GM23338 (cell line): ENCODE results near the gene NINL. TPM values are rescaled to one million over a fixed set of nuclear protein-coding genes. Genes with fewer than 3 reads are reported as not detected.

Experiments used
- ATAC-seq: fragments of 200-7000 bp; cut with Tn5 transposase; 3 replicates; pipeline ENCODE4 v1.9.1; 2020
- DNase-seq: peaks from one replicate; pipeline ENCODE4 v3.0.0-alpha.2; 2015; ENCODE audit warnings: low spot score
- H2AFZ ChIP-seq: fragments of 200-600 bp; sonication (generic); 2 replicates; pipeline ENCODE4 v1.8.0; 2016; ENCODE audit warnings: antibody characterized with exemption, mild to moderate bottlenecking, moderate library complexity
- H3F3A ChIP-seq: fragments of 200-600 bp; sonication (generic); replicated peaks from 2 replicates; pipeline ENCODE4 v1.8.0; 2017; ENCODE audit warnings: antibody characterized with exemption, mixed run types, low read depth
- H3K27ac ChIP-seq: fragments of 200-600 bp; sonication (generic); 2 replicates; pipeline ENCODE4 v1.6.1; 2016; ENCODE audit warnings: low read depth
- H3K27me3 ChIP-seq: fragments of 200-600 bp; sonication (generic); 2 replicates; pipeline ENCODE4 v1.8.0; 2016; ENCODE audit warnings: mild to moderate bottlenecking, mixed run types, moderate library complexity; ENCODE audit not compliant: insufficient read depth
- H3K36me3 ChIP-seq: fragments of 200-600 bp; sonication (generic); 2 replicates; pipeline ENCODE4 v1.8.0; 2016; ENCODE audit warnings: mild to moderate bottlenecking; ENCODE audit not compliant: insufficient read depth
- H3K4me1 ChIP-seq: fragments of 200-600 bp; sonication (generic); 2 replicates; pipeline ENCODE4 v1.8.0; 2016; ENCODE audit warnings: mild to moderate bottlenecking, moderate library complexity; ENCODE audit not compliant: insufficient read depth
- H3K4me2 ChIP-seq: fragments of 200-600 bp; sonication (generic); 2 replicates; pipeline ENCODE4 v1.7.1; 2017; ENCODE audit warnings: mixed run types
- H3K4me3 ChIP-seq: fragments of 200-600 bp; sonication (generic); 2 replicates; pipeline ENCODE4 v1.6.1; 2016; ENCODE audit warnings: mixed run types
- H3K79me2 ChIP-seq: fragments of 200-600 bp; sonication (generic); replicated peaks from 2 replicates; pipeline ENCODE4 v1.8.0; 2017; ENCODE audit warnings: mild to moderate bottlenecking; ENCODE audit not compliant: insufficient read depth
- H3K9me2 ChIP-seq: fragments of 200-600 bp; sonication (generic); 2 replicates; pipeline ENCODE4 v1.8.0; 2017; ENCODE audit not compliant: insufficient read depth
- H4K20me1 ChIP-seq: fragments of 200-600 bp; sonication (generic); replicated peaks from 2 replicates; pipeline ENCODE4 v1.8.0; 2017; ENCODE audit warnings: mild to moderate bottlenecking; ENCODE audit not compliant: insufficient read depth
- H3K27ac Mint-ChIP-seq: 2 replicates; pipeline ENCODE4 v1.8.0; 2020; ENCODE audit warnings: inconsistent platforms, mild to moderate bottlenecking, moderate library complexity, mixed read lengths
- H3K27me3 Mint-ChIP-seq: 3 replicates; pipeline ENCODE4 v1.8.0; 2022; ENCODE audit warnings: low read depth, mild to moderate bottlenecking, moderate library complexity, mixed read lengths, inconsistent platforms; ENCODE audit not compliant: insufficient read depth, poor library complexity
- H3K36me3 Mint-ChIP-seq: 3 replicates; pipeline ENCODE4 v1.8.0; 2021; ENCODE audit warnings: low read depth, mild to moderate bottlenecking, inconsistent platforms, moderate library complexity, mixed read lengths
- H3K4me1 Mint-ChIP-seq: 3 replicates; pipeline ENCODE4 v1.8.0; 2020; ENCODE audit warnings: mild to moderate bottlenecking, inconsistent platforms, mixed read lengths
- H3K4me3 Mint-ChIP-seq: 3 replicates; pipeline ENCODE4 v1.8.0; 2021; ENCODE audit warnings: moderate library complexity, mild to moderate bottlenecking, inconsistent platforms, mixed read lengths
- H3K9me3 Mint-ChIP-seq: 3 replicates; pipeline ENCODE4 v1.8.0; 2020; ENCODE audit warnings: moderate library complexity, mild to moderate bottlenecking, inconsistent platforms, mixed read lengths
- CREB1 ChIP-seq: fragments of 250-450 bp; sonication (Bioruptor Pico); IDR thresholded peaks from 2 replicates; pipeline ENCODE4 v1.5.0; 2020; ENCODE audit warnings: low read depth, mild to moderate bottlenecking, moderate library complexity
- EZH2 ChIP-seq: fragments of 200-600 bp; sonication (generic); IDR thresholded peaks from one replicate; pipeline ENCODE4 v1.8.0; 2017; ENCODE audit warnings: antibody characterized with exemption, mild to moderate bottlenecking, low read depth; ENCODE audit not compliant: unreplicated experiment
- EZH2phosphoT487 ChIP-seq: fragments of 200-600 bp; sonication (generic); IDR thresholded peaks from one replicate; pipeline ENCODE4 v1.8.1; 2018; ENCODE audit warnings: antibody characterized with exemption; ENCODE audit not compliant: unreplicated experiment
- JUNB ChIP-seq: IDR thresholded peaks from one replicate; pipeline ENCODE4 v1.6.1; 2016; ENCODE audit warnings: antibody characterized with exemption; ENCODE audit not compliant: unreplicated experiment
- NANOG ChIP-seq: IDR thresholded peaks from 2 replicates; pipeline ENCODE4 v1.6.1; 2016; ENCODE audit warnings: antibody characterized with exemption, borderline replicate concordance
- POLR2AphosphoS5 ChIP-seq: IDR thresholded peaks from 2 replicates; pipeline ENCODE4 v1.6.1; 2016; ENCODE audit warnings: antibody characterized with exemption, low read depth
- STAT1 ChIP-seq: IDR thresholded peaks from one replicate; pipeline ENCODE4 v1.6.1; 2016; ENCODE audit warnings: antibody characterized with exemption; ENCODE audit not compliant: unreplicated experiment
- ZNF114 ChIP-seq: fragments of 250-450 bp; sonication (Bioruptor Pico); IDR thresholded peaks from 2 replicates; pipeline ENCODE4 v1.5.0; 2020; ENCODE audit warnings: mild to moderate bottlenecking, moderate library complexity
- ZNF331 ChIP-seq: fragments of 250-450 bp; sonication (Bioruptor Pico); IDR thresholded peaks from 2 replicates; pipeline ENCODE4 v1.5.0; 2020; ENCODE audit warnings: low read depth, mild to moderate bottlenecking, moderate library complexity
- polyA plus RNA-seq: library from polyadenylated mRNA; unstranded; fragments of >200 nt; fragmentation: Nextera tagmentation; extraction: Ambion mirVana; gene quantifications from 2 replicates; pipeline ENCODE4 v1.2.1, GENCODE V29; 2016
- total RNA-seq: library from RNA; depleted of rRNA; stranded (reverse); fragments of >200 nt; shearing (Covaris generic); gene quantifications from 2 replicates; pipeline ENCODE4 v1.2.3, GENCODE V29; 2014
- TF ChIP-seq, protein P1 (sequence below): IDR thresholded peaks from 2 replicates; pipeline ENCODE4 v1.6.1; 2016; ENCODE audit warnings: antibody characterized with exemption
- TF ChIP-seq, protein P2 (sequence below): fragments of 250-450 bp; sonication (Bioruptor Pico); IDR thresholded peaks from 2 replicates; pipeline ENCODE4 v1.5.0; 2020; ENCODE audit warnings: mild to moderate bottlenecking, moderate library complexity
- TF ChIP-seq, protein P3 (sequence below): IDR thresholded peaks from one replicate; pipeline ENCODE4 v1.6.1; 2018; ENCODE audit warnings: antibody characterized with exemption; ENCODE audit not compliant: unreplicated experiment
- TF ChIP-seq, protein P4 (sequence below), 2 experiments: fragments of 200-600 bp in 1 of 2; sonication (generic) in 1 of 2; conservative IDR thresholded peaks; 2 replicates each; pipeline versions ENCODE4 v1.5.1 to v1.6.1; 2016 to 2017; ENCODE audit warnings: antibody characterized with exemption in 2 of 2, low read depth in 2 of 2, mild to moderate bottlenecking in 2 of 2, moderate library complexity in 1 of 2

NINL gene
- total and polyA plus RNA-seq, 2 experiments from 2014 or later: 18.0 to 31.2 TPM

DNA sequence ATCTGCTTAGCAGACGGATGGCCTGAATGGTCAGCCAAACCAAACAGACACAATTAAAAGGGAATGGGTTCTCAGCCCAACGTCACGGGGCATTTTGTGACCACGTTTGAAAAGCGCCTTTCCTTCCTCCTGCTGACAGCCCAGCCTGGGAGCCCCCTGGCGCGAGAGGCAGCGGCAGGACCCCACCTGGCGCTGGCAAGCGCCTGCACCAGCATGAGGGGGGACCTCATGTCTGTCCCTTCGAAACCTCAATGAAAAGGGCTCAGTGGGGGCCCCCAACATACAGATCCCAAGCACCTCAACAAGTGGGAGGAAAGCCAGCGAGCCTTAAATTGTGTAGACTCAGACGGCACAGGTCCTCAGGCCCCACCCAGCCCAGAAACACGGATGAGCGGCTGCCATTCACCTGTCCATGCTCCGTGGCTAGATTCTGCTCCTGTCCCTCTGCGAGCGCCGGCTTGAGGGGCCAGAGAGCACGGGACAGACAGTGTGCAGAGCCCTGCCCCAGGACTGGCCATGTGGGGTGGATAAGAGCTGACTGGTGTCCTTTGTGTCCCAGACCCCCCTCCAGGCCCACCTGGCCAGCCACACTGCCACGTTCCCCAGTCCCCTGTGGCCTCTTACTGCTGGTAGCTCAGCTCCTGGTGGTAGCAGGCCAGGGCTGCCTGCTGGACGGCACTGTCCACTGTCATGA is 87.6 kb downstream of the NINL start:
- TF ChIP-seq ZNF331: no peak
- TF ChIP-seq, protein P1, sequence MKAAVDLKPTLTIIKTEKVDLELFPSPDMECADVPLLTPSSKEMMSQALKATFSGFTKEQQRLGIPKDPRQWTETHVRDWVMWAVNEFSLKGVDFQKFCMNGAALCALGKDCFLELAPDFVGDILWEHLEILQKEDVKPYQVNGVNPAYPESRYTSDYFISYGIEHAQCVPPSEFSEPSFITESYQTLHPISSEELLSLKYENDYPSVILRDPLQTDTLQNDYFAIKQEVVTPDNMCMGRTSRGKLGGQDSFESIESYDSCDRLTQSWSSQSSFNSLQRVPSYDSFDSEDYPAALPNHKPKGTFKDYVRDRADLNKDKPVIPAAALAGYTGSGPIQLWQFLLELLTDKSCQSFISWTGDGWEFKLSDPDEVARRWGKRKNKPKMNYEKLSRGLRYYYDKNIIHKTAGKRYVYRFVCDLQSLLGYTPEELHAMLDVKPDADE: no peak
- TF ChIP-seq ZNF114 (CRISPR knock-in tag): no peak
- TF ChIP-seq, protein P2, sequence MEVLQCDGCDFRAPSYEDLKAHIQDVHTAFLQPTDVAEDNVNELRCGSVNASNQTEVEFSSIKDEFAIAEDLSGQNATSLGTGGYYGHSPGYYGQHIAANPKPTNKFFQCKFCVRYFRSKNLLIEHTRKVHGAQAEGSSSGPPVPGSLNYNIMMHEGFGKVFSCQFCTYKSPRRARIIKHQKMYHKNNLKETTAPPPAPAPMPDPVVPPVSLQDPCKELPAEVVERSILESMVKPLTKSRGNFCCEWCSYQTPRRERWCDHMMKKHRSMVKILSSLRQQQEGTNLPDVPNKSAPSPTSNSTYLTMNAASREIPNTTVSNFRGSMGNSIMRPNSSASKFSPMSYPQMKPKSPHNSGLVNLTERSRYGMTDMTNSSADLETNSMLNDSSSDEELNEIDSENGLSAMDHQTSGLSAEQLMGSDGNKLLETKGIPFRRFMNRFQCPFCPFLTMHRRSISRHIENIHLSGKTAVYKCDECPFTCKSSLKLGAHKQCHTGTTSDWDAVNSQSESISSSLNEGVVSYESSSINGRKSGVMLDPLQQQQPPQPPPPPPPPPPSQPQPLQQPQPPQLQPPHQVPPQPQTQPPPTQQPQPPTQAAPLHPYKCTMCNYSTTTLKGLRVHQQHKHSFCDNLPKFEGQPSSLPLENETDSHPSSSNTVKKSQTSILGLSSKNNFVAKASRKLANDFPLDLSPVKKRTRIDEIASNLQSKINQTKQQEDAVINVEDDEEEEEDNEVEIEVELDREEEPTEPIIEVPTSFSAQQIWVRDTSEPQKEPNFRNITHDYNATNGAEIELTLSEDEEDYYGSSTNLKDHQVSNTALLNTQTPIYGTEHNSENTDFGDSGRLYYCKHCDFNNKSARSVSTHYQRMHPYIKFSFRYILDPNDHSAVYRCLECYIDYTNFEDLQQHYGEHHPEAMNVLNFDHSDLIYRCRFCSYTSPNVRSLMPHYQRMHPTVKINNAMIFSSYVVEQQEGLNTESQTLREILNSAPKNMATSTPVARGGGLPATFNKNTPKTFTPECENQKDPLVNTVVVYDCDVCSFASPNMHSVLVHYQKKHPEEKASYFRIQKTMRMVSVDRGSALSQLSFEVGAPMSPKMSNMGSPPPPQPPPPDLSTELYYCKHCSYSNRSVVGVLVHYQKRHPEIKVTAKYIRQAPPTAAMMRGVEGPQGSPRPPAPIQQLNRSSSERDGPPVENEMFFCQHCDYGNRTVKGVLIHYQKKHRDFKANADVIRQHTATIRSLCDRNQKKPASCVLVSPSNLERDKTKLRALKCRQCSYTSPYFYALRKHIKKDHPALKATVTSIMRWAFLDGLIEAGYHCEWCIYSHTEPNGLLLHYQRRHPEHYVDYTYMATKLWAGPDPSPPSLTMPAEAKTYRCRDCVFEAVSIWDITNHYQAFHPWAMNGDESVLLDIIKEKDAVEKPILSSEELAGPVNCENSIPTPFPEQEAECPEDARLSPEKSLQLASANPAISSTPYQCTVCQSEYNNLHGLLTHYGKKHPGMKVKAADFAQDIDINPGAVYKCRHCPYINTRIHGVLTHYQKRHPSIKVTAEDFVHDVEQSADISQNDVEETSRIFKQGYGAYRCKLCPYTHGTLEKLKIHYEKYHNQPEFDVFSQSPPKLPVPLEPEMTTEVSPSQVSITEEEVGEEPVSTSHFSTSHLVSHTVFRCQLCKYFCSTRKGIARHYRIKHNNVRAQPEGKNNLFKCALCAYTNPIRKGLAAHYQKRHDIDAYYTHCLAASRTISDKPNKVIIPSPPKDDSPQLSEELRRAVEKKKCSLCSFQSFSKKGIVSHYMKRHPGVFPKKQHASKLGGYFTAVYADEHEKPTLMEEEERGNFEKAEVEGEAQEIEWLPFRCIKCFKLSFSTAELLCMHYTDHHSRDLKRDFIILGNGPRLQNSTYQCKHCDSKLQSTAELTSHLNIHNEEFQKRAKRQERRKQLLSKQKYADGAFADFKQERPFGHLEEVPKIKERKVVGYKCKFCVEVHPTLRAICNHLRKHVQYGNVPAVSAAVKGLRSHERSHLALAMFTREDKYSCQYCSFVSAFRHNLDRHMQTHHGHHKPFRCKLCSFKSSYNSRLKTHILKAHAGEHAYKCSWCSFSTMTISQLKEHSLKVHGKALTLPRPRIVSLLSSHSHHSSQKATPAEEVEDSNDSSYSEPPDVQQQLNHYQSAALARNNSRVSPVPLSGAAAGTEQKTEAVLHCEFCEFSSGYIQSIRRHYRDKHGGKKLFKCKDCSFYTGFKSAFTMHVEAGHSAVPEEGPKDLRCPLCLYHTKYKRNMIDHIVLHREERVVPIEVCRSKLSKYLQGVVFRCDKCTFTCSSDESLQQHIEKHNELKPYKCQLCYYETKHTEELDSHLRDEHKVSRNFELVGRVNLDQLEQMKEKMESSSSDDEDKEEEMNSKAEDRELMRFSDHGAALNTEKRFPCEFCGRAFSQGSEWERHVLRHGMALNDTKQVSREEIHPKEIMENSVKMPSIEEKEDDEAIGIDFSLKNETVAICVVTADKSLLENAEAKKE: no peak
- no peak for TF ChIP-seq CREB1 (CRISPR knock-in tag)
- TF ChIP-seq STAT1: no peak
- TF ChIP-seq EZH2: no peak
- TF ChIP-seq NANOG: no peak
- TF ChIP-seq, protein P3, sequence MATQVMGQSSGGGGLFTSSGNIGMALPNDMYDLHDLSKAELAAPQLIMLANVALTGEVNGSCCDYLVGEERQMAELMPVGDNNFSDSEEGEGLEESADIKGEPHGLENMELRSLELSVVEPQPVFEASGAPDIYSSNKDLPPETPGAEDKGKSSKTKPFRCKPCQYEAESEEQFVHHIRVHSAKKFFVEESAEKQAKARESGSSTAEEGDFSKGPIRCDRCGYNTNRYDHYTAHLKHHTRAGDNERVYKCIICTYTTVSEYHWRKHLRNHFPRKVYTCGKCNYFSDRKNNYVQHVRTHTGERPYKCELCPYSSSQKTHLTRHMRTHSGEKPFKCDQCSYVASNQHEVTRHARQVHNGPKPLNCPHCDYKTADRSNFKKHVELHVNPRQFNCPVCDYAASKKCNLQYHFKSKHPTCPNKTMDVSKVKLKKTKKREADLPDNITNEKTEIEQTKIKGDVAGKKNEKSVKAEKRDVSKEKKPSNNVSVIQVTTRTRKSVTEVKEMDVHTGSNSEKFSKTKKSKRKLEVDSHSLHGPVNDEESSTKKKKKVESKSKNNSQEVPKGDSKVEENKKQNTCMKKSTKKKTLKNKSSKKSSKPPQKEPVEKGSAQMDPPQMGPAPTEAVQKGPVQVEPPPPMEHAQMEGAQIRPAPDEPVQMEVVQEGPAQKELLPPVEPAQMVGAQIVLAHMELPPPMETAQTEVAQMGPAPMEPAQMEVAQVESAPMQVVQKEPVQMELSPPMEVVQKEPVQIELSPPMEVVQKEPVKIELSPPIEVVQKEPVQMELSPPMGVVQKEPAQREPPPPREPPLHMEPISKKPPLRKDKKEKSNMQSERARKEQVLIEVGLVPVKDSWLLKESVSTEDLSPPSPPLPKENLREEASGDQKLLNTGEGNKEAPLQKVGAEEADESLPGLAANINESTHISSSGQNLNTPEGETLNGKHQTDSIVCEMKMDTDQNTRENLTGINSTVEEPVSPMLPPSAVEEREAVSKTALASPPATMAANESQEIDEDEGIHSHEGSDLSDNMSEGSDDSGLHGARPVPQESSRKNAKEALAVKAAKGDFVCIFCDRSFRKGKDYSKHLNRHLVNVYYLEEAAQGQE: no peak
- no peak for TF ChIP-seq EZH2phosphoT487
- no peak for TF ChIP-seq POLR2AphosphoS5
- TF ChIP-seq, protein P4, sequence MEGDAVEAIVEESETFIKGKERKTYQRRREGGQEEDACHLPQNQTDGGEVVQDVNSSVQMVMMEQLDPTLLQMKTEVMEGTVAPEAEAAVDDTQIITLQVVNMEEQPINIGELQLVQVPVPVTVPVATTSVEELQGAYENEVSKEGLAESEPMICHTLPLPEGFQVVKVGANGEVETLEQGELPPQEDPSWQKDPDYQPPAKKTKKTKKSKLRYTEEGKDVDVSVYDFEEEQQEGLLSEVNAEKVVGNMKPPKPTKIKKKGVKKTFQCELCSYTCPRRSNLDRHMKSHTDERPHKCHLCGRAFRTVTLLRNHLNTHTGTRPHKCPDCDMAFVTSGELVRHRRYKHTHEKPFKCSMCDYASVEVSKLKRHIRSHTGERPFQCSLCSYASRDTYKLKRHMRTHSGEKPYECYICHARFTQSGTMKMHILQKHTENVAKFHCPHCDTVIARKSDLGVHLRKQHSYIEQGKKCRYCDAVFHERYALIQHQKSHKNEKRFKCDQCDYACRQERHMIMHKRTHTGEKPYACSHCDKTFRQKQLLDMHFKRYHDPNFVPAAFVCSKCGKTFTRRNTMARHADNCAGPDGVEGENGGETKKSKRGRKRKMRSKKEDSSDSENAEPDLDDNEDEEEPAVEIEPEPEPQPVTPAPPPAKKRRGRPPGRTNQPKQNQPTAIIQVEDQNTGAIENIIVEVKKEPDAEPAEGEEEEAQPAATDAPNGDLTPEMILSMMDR (conservative IDR thresholded peaks at IDR 0.05; ENCODE audit: low read depth in 2 of 2): no peak
- TF ChIP-seq JUNB: no peak
- Histone ChIP-seq H3K27me3 (no peaks in the 10 kb centered on the region), H3K79me2 (no peaks in the 10 kb centered on the region), H3K9me2 (no peaks in the 10 kb centered on the region), H3F3A (no peaks in the 10 kb centered on the region), H3K4me3 (no peak overlapping the region), H3K4me2 (no peak overlapping the region), H3K4me1 (no peaks in the 10 kb centered on the region), H3K36me3 (no peaks in the 10 kb centered on the region), H2AFZ (no peak overlapping the region), H3K27ac (no peak overlapping the region), H4K20me1 (no peaks in the 10 kb centered on the region; the same call in 1 of the 2 replicates)
- DNase-seq (no peak), ATAC-seq (no peak)
- Mint-ChIP-seq H3K27me3 (peaks cover 6% of the 10 kb centered on the region), H3K9me3 (no peaks in the 10 kb centered on the region), H3K27ac (0 out of 2 replicates have a peak overlapping the region, but pooled peaks have one; percentile 65), H3K4me3 (no peak overlapping the region), H3K36me3 (peaks cover 30% of the 10 kb centered on the region), H3K4me1 (no peaks in the 10 kb centered on the region; the same call in 1 of the 3 replicates)
